OCI-LY1 (cell line): ENCODE measurements around the gene ARL6IP4.

ENCODE experiments used
- EZH2 ChIP-seq: fragments of 200-600 bp; sonication (generic), shearing (Covaris generic); IDR thresholded peaks from 2 replicates; pipeline ENCODE4 v1.8.0; 2017; ENCODE audit warnings: borderline replicate concordance, mixed run types, mild to moderate bottlenecking, antibody characterized with exemption, low read length, moderate library complexity, mixed read lengths
- TF ChIP-seq, protein P1 (sequence below): fragments of 200-600 bp; sonication (generic), shearing (Covaris generic); IDR thresholded peaks from 2 replicates; pipeline ENCODE4 v1.5.1; 2017; ENCODE audit warnings: mild to moderate bottlenecking, antibody characterized with exemption, low read length, moderate library complexity, mixed read lengths

DNA sequence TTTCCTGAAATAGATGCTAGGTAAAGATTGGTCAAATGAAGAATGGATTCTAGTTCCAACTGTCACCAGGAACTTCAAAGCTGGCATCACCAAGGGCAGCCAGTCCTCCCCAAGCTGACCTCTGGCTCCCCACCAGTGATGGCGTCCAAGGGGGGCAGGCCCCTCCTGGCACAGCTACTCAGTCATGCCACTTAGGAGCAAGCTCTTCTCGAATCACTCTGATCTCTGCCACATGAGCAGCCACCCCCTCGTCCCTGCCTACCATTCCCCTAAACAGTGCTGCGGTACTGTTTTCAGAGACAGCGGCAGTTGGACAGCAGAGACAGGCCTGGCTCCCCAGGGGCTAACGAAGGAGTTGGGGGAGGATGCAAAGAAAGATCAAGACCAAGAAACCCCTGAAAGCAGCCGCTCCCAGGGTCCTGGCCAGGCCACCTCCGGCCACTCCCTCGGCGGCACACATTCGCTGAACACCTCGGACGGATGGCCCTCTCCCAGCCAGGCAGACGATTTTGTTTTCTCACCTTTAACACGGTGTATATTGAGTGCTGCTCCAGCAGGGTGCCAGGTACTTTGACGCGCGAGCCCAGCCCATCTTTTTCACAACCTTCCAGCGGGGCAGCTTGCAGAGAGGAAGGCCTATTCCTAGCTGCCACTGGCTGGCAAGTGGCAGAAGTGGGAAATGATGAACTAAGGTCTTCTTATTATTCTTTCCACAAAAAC lies 47.4 kb downstream of the ARL6IP4 start:
- TF ChIP-seq, protein P1, sequence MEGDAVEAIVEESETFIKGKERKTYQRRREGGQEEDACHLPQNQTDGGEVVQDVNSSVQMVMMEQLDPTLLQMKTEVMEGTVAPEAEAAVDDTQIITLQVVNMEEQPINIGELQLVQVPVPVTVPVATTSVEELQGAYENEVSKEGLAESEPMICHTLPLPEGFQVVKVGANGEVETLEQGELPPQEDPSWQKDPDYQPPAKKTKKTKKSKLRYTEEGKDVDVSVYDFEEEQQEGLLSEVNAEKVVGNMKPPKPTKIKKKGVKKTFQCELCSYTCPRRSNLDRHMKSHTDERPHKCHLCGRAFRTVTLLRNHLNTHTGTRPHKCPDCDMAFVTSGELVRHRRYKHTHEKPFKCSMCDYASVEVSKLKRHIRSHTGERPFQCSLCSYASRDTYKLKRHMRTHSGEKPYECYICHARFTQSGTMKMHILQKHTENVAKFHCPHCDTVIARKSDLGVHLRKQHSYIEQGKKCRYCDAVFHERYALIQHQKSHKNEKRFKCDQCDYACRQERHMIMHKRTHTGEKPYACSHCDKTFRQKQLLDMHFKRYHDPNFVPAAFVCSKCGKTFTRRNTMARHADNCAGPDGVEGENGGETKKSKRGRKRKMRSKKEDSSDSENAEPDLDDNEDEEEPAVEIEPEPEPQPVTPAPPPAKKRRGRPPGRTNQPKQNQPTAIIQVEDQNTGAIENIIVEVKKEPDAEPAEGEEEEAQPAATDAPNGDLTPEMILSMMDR = no peak
- no peak for TF ChIP-seq EZH2
